ENCODE measurements around the gene TNFAIP2. TPM values are rescaled to one million over a fixed set of nuclear protein-coding genes. Genes with fewer than 3 reads are reported as not detected.
A peak's percentile ranks its signal among the peaks of the same experiment; 100 is the strongest.

The TNFAIP2 gene
- total RNA-seq, 4 donors from 2014 or later: 28.6 to 37.2 (median 31.2) TPM

DNA sequence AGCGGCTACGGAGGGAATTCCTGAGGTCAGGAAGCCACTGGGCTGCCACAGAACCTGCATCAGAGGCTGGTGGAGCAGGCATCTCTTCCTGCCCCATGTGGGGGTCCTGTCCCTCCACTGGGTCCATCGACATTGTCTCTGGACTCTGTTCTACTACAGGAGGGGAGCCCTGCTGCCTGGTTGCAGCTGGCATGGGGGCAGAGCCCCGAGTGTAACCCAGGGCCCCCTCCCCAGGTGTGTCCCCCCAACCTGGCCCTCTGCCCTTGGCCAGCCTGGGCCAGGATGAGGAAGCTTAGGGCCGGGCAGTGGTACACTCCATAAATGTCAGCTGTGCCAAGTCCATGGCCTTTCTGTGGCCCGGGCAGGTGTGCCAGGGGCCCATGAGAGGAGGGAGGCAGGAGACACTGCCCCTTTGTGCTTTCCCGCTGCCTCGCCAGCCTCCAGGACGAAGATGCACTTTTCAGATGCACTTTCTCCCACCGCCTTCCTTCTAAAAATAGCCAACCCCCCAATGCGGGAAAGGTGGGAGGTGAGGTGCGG lies 32.7 kb upstream of the TNFAIP2 start:
- no peaks in the 10 kb centered on the region for H3K27me3 ChIP-seq
- TF ChIP-seq CTCF (IDR thresholded peaks at IDR 0.05): no peak
- TF ChIP-seq POLR2A (IDR thresholded peaks at IDR 0.05): no peak
- no peaks in the 10 kb centered on the region for H3K36me3 ChIP-seq
- H3K4me1 ChIP-seq: peaks cover 0 to 8% of the 10 kb centered on the region in 2 donors
- no peak overlapping the region for H3K27ac ChIP-seq
- intact Hi-C loops (cut with DNase I): loop anchor here (10.0 kb wide), 1 partner anchor 396 kb away; no protein-coding TSS in a partner anchor
- H3K4me3 ChIP-seq (replicated peaks in 1 of 3): no peak overlapping the region
- H3K9me3 ChIP-seq: no peaks in the 10 kb centered on the region
- 86 to 92% methylated on average over 9 to 11 of the region's 12 CpGs for WGBS, 2 donors
- no peak for DNase-seq

GRCh38 chr14:103091041-103091882 lies 32.0 kb upstream of the TNFAIP2 start:
- H3K4me1 ChIP-seq: peaks cover 0 to 8% of the 10 kb centered on the region in 2 donors
- intact Hi-C loops (cut with DNase I): loop anchor here (10.0 kb wide), 1 partner anchor 396 kb away; no protein-coding TSS in a partner anchor
- WGBS, 2 donors: 5 to 29% methylated on average over 8 to 12 of the region's 69 CpGs
- peak; percentile 70 to 72 for DNase-seq
- peak overlapping the region in 1 of 3 donors; percentile 18 for H3K27ac ChIP-seq
- no peaks in the 10 kb centered on the region for H3K27me3 ChIP-seq
- H3K4me3 ChIP-seq (replicated peaks in 1 of 3): peak overlapping the region in 1 of 3 donors; percentile 48
- H3K9me3 ChIP-seq: no peaks in the 10 kb centered on the region
- no peak for TF ChIP-seq POLR2A (IDR thresholded peaks at IDR 0.05)
- TF ChIP-seq CTCF (IDR thresholded peaks at IDR 0.05): peak; percentile 17 to 64 (median 44)
- H3K36me3 ChIP-seq: no peaks in the 10 kb centered on the region

DNA sequence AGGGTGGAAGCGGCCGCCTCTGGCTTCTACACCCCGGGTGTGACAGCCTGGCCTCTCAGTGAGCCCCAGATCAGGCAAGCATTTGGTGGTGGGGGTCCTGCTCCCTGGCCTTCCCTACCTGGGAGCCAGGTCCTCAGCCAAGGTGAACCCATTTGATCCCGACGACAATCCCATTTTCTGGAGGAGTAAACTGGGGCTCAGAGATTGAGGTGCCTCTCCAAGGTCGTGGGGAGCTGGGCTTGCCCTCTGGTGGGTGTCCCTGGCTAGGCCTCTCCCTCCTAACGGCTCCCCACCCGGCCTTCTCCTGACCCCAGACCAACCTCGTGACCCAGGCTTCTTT lies 31.4 kb upstream of the TNFAIP2 start:
- H3K4me3 ChIP-seq (replicated peaks in 1 of 3): peak overlapping the region in 1 of 3 donors; percentile 48
- TF ChIP-seq CTCF (IDR thresholded peaks at IDR 0.05) (no peak), POLR2A (IDR thresholded peaks at IDR 0.05) (no peak)
- peaks cover 0 to 8% of the 10 kb centered on the region in 2 donors for H3K4me1 ChIP-seq
- no peaks in the 10 kb centered on the region for H3K36me3 ChIP-seq
- no peaks in the 10 kb centered on the region for H3K9me3 ChIP-seq
- intact Hi-C loops (cut with DNase I): loop anchor here (10.0 kb wide), 1 partner anchor 397 kb away; no protein-coding TSS in a partner anchor
- WGBS, 2 donors: 56 to 74% methylated on average over 6 to 8 of the region's 9 CpGs
- H3K27me3 ChIP-seq: no peaks in the 10 kb centered on the region
- H3K27ac ChIP-seq: peak overlapping the region in 1 of 3 donors; percentile 18
- no peak for DNase-seq

- Histone ChIP-seq H3K9me3 (no peaks in the 10 kb centered on the region), H3K27me3 (no peaks in the 10 kb centered on the region), H3K36me3 (no peaks in the 10 kb centered on the region), H3K27ac (no peak overlapping the region), H3K4me3 (replicated peaks in 1 of 3) (no peak overlapping the region), H3K4me1 (peaks cover 0 to 8% of the 10 kb centered on the region in 2 donors)
- TF ChIP-seq CTCF (IDR thresholded peaks at IDR 0.05) (no peak), POLR2A (IDR thresholded peaks at IDR 0.05) (no peak)
- intact Hi-C loops (cut with DNase I): loop anchor here (10.0 kb wide), 1 partner anchor 399 kb away; no protein-coding TSS in a partner anchor
- DNase-seq: no peak
- WGBS, 2 donors: 81 to 89% methylated on average over 6 to 12 of the region's 13 CpGs
These were observed 29.3 kb upstream of the TNFAIP2 start for GRCh38 chr14:103093856-103094405.

Measured in thyroid gland (tissue), 4 donors.